DMS114 treated with DMSO at 0.1 percent for 48 hours (cell line): ENCODE data around the gene CBX8.

Experiments
- DNase-seq: peaks from one replicate; lab custom pipeline; 2025; ENCODE audit not compliant: unreplicated experiment; lab: John Stamatoyannopoulos, UW

CBX8 gene

DNA sequence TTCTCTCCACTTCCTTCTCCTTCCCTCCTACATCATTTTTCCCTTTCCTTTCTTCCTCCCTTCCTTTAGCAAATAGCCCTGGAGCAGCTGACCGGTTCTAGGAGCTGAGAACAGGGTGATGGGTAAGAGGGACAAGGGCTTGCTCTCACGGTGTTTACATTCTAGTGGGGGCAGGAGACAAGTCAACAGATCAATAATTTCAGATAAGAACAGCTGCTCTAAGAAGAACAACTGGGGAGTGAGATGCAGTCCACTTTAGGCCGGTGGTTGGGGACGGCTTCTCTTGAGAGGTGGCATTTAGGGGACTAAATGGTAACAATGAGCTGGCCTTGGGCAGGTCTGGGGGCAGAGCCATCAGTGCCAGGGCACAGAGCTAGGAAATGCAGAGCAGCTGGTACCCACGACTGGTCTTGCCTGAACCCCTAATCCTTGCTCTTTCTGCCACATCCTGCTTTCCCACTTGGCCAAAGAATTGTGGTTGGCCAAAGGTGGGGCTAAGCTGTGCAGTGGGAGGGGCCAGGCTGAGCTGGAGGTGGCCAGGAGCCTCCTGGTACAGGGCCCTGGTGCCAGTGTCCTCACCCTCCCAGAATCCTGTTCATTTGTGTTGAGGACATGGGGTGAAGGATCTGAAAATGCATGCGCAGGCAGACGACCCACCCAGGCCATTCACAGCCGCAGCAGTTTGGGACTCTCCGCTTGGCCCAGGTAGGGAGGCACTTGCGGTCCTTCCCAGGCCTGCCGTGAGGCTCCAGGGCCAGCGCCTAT lies 24.6 kb upstream of the CBX8 start:
- no peak for DNase-seq

DNA sequence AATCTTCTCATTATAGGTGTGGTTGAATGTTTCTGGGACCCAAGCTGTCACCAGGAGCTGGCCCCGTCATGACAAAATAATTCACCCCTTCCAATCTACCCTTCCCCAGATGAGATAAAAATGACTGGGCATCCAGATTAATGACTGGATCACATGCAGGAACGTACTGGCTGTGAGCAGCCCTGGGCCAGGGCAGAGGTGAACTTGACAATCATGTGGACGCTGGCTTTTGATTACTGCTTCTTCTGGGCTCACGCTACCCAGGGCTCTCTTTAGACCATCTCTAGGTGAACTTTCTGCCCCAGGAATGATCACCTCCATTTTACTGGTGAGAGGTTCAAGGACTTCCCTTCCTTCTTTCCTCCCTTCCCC lies 24.1 kb upstream of the CBX8 start:
- DNase-seq: no peak

DNA sequence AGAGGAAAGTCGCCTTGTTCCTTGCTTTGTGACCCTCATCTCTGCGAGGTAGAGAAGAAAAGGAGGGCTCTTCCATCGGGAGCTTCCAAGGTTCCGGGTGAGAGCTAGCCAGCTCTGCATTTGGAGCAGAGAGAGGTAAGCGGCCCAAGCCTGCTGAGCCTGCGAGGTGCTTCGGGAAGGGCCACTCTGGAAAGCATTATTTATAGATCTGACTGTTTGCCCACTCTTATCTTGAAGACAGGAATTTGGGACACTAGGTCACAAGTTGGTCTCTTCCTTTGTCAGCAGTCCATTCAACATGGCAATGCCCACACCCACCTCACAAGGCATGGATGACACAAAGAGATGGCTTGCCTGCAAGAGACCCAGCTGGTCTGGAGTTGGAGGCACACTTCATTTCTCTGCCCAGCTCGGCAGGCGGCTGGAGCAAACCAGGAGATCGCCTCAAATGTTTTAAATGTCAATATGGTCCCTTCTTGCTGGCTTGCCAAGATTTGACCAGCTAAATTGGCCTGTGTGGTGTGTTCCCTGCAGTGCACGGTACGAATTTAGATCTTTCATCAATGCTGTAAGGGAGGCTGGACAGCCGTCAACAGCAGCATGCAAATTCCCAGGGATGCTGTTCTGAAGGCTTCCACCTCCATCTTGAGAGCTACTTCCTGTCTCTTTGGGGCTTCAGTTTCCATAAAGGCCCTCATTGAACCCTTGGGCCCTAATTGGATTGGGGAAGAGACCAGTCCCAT lies 22.8 kb upstream of the CBX8 start:
- DNase-seq: no peak

DNA sequence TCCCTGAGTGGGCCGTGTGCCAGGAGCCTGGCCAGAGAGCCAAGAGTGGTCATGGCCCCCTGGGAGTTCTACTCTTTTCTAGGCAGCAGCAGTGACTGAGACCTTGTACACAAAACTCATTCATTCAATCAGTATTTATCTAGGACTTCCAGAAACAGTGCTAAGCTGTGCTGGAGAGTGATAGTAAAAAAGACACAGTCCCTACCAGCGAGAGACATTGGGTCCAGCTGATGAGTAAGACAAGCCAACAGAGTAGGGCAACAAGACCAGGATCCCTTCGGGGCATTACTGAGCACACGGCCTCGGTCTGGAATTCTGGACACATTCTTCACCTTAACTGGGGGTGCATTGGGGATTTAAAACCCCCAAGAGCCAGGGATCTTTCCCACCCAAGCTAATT lies 22.2 kb upstream of the CBX8 start:
- DNase-seq: no peak

GRCh38 chr17:79818026-79818758 lies 21.3 kb upstream of the CBX8 start:
- no peak for DNase-seq

DNA sequence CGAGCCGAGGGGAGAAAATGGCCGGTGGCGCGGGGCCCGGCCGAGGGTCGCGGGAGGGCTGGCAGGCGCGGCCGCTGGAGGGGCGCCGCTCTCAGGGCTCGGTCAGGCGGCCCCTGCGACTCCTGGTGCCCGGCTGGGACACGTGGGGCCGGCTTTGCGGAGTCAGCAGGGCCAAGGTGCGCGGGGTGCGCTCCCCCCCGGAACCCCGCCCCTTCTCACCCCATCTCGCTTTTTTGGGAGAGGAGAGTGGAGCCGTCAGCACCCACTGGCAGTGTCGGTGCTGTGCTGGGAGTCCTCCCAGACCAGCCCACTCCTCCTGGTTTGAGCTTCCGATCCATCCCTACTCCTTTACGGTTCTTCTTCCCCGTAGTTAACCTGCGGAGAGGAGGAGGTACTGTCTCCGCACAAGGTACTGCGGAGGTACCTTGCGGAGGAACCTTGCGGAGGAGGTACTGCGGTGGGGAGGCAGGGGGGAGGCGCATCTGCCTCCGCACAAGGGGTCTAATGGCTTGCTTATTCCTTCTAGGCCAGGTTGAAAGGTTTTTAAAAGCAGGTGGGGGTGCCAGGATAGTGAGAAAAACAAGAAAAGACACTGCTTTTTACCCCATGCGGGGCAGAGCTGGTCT lies 19.1 kb upstream of the CBX8 start:
- no peak for DNase-seq

DNA sequence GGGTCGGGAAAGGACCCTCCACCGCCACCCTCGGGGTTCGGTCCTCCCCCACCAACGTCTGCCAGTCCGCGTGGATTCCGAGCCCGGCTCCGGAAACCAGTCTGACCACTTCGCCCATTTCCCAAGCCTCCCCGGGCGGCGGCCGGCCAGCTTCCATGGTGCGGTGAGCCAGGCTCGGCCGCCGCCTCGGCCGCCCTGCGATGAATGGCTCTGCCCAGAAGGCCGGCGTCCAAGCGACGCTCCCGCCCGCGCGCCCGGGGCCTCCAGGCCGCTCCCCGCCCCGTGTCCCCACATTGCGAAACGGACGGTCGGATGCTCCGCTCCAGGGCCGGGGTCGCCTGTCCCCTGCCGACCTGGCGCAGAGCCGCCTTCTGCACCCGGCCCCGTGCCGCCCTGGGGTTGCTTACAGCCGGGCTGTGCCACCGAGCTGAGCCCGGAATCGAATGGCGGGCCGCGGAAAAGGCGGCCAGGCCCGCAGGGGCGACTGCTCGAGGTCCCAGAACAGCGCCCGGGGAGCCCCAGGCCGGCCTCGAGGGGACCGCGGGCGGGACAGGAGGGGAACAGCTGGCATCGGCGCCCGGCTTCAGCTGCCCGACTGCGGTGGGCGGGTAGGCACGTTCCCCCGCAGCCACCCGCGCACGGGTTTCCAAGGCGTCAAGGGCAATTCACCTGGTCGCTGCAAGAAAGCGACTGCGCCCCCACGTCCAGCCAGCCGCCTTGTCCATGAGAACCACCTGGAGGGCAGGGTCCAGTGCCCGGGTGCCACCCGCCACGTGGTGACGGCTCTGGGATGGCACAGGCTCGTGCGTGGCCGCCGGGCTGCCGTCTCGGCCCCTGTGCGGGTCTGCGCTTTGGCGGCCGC lies 18.3 kb upstream of the CBX8 start:
- no peak for DNase-seq

DNA sequence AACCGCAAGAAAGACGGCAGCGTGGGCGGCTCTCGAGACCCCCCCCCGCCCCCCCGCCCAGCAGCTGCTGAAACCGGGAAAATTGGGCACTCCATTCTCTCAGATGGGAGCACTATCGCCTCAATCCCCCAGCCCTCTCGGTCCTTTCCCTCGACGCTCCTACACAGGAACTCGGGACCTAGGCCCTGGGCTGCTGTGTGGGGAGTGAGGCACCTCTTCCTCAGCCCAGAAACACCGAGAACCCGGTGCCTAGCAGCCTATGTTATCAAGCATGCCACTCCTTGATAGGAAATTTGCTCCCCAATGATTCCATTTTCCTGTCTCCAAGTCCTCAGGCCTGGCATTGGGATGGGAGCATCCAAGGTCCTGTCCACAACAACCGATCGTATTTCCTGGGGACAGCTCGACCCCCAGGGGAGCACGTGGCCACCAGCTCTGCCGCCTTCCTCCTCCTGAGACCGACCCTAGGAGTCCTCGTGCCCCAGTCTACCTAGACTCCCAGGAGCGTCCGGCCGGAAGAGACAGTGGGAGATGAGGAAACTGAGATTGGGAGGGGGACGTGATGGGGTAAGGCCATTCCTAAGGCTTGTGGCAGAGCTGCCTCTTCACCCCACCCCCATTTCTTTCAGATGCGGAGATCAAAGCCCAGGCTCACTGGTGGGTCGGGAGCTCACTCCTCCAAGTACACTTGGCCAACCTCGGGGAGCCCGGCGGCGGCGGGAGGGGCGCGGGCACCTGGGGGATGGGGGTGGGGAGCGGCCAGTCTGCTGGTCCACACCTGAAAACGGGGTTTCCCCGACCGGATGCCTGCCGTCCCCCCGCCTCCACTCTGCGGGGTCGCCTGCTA lies 17.5 kb upstream of the CBX8 start:
- no peak for DNase-seq

GRCh38 chr17:79813297-79814126 lies 16.6 kb upstream of the CBX8 start:
- DNase-seq: no peak

- no peak for DNase-seq
These were observed 15.7 kb upstream of the CBX8 start for GRCh38 chr17:79812353-79813258.

- DNase-seq: no peak
These were observed 15.0 kb upstream of the CBX8 start for GRCh38 chr17:79811868-79812352.

DNA sequence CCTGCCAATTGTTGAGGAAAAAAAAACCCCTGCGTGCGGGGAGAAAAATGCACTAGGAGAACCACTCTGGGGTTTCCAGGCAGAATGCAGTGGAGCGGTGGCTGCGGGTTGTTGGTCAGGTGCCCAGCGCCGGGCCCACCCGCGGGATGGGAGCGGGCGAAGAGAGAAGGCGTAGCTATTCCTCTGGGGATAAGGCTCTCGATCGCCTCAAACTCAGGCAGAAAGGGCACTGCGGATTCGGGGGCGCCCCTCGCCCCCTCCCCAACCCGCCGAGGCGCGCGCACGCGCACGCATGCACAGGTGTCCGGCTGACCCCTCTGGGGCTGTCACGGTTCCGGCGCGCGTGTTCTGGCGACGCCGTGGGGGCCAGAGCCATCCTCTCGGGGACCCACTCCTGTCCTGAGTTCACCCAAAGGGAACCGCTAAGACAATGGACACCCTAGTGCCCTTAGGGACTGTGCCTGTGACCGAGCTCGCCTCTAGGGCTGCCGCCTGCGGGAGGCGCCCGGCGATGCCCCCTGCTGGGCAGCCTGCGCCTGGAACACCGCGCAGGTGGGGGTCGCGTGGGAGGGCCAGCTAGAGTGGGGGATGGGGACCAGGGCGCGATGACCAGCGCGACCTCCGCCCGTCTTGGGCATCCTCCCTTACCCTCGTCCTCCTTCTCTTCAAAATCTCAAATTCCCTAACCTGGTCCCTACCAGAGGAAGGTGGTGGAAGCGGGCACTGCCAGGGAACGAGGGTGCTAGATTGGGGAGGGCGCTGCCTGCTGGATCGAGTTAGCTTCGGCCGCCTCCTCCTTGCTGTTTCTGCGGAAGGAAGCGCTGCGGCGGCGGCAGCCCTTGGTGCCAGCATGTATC lies 14.4 kb upstream of the CBX8 start:
- DNase-seq: peak; percentile 33

GRCh38 chr17:79810130-79811010 lies 13.5 kb upstream of the CBX8 start:
- DNase-seq: peak; percentile 71

GRCh38 chr17:79809530-79810129 lies 12.8 kb upstream of the CBX8 start:
- DNase-seq: no peak
